IMR-90 (cell line): ENCODE measurements around the gene PARVB. TPM values are rescaled to one million over a fixed set of nuclear protein-coding genes. Genes with fewer than 3 reads are reported as not detected.

ENCODE experiments used
- ATAC-seq: fragments of 200-7000 bp; cut with Tn5 transposase; 2 replicates; pipeline ENCODE4 v1.9.1; 2020; ENCODE audit warnings: low read depth, mild to moderate bottlenecking, moderate library complexity
- BruUV-seq: library from RNA; stranded (reverse); fragments of 400-500 nt; replicated peaks from 2 replicates; lab custom pipeline; 2021; lab: Mats Ljungman, UMichigan
- CTCF ChIA-PET: fragments of 300-600 bp; formaldehyde crosslinking; extraction: SDS; loops from one replicate; lab custom pipeline; 2021; ENCODE audit warnings: antibody characterized with exemption; lab: Yijun Ruan, JAX
- POLR2A ChIA-PET: fragments of 300-600 bp; sonication (Branson Sonifier 250); formaldehyde crosslinking; loops from one replicate; lab custom pipeline; 2022; ENCODE audit warnings: antibody characterized with exemption; ENCODE audit not compliant: unreplicated experiment; lab: Charles Lee
- DNase-seq: peaks from one replicate; pipeline ENCODE4 v3.0.0; 2013
- H2AFZ ChIP-seq: replicated peaks from 2 replicates; pipeline ENCODE3; 2013; ENCODE audit warnings: low read length, mild to moderate bottlenecking; ENCODE audit not compliant: poor library complexity
- H2AK5ac ChIP-seq: 2 replicates; pipeline ENCODE4 v1.6.1; 2013; ENCODE audit warnings: low read depth, low read length, inconsistent platforms
- H2AK9ac ChIP-seq: replicated peaks from 2 replicates; pipeline ENCODE3; 2013; ENCODE audit warnings: mild to moderate bottlenecking, low read depth, low read length, moderate library complexity; ENCODE audit not compliant: poor library complexity
- H2BK120ac ChIP-seq: 2 replicates; pipeline ENCODE4 v1.6.1; 2013; ENCODE audit warnings: low read depth, low read length, inconsistent platforms
- H2BK15ac ChIP-seq: 3 replicates; pipeline ENCODE4 v1.6.1; 2013; ENCODE audit warnings: low read depth, low read length, inconsistent platforms
- H2BK20ac ChIP-seq: 2 replicates; pipeline ENCODE4 v1.6.1; 2013; ENCODE audit warnings: low read depth, mild to moderate bottlenecking, inconsistent platforms, low read length, moderate library complexity
- H2BK5ac ChIP-seq: 2 replicates; pipeline ENCODE4 v1.6.1; 2013; ENCODE audit warnings: mild to moderate bottlenecking, low read depth, low read length, inconsistent platforms; ENCODE audit not compliant: poor library complexity, severe bottlenecking
- H3K14ac ChIP-seq: replicated peaks from 2 replicates; pipeline ENCODE4 v1.6.1; 2013; ENCODE audit warnings: low read depth, low read length, inconsistent platforms
- H3K18ac ChIP-seq: 2 replicates; pipeline ENCODE4 v1.6.1; 2013; ENCODE audit warnings: low read depth, low read length, control low read depth
- H3K23ac ChIP-seq: 2 replicates; pipeline ENCODE4 v1.6.1; 2013; ENCODE audit warnings: low read depth, low read length, inconsistent platforms
- H3K27ac ChIP-seq: 2 replicates; pipeline ENCODE4 v1.5.1; 2013; ENCODE audit warnings: mild to moderate bottlenecking, control low read depth, low read length; ENCODE audit not compliant: insufficient read depth
- H3K27me3 ChIP-seq: 2 replicates; pipeline ENCODE4 v1.6.1; 2013; ENCODE audit warnings: low read length; ENCODE audit not compliant: control insufficient read depth, insufficient read depth
- H3K36me3 ChIP-seq: 2 replicates; pipeline ENCODE4 v1.6.1; 2013; ENCODE audit warnings: low read length, mixed read lengths; ENCODE audit not compliant: control insufficient read depth, insufficient read depth
- H3K4ac ChIP-seq: 2 replicates; pipeline ENCODE4 v1.6.1; 2013; ENCODE audit warnings: low read depth, low read length, inconsistent platforms
- H3K4me1 ChIP-seq: 2 replicates; pipeline ENCODE4 v1.6.1; 2013; ENCODE audit warnings: low read length, mixed read lengths; ENCODE audit not compliant: control insufficient read depth, insufficient read depth
- H3K4me2 ChIP-seq: 2 replicates; pipeline ENCODE4 v1.6.1; 2013; ENCODE audit warnings: low read depth, mild to moderate bottlenecking, control low read depth, low read length, moderate library complexity
- H3K4me3 ChIP-seq: 2 replicates; pipeline ENCODE4 v1.5.1; 2013; ENCODE audit warnings: low read depth, mild to moderate bottlenecking, control low read depth, low read length, moderate library complexity; ENCODE audit not compliant: insufficient read depth
- H3K56ac ChIP-seq: 2 replicates; pipeline ENCODE4 v1.6.1; 2013; ENCODE audit warnings: low read length, inconsistent platforms; ENCODE audit not compliant: insufficient read depth; ENCODE audit errors: extremely low read depth
- H3K79me1 ChIP-seq, 2 experiments: 2 replicates each; pipeline ENCODE4 v1.6.1; 2013; ENCODE audit warnings: low read length in 2 of 2, inconsistent platforms in 1 of 2, low read depth in 1 of 2
- H3K9ac ChIP-seq: 2 replicates; pipeline ENCODE4 v1.6.1; 2013; ENCODE audit warnings: low read depth, low read length, control low read depth
- H3K9me1 ChIP-seq: 2 replicates; pipeline ENCODE4 v1.6.1; 2013; ENCODE audit warnings: low read length, inconsistent platforms; ENCODE audit not compliant: insufficient read depth
- H3K9me3 ChIP-seq: 2 replicates; pipeline ENCODE4 v1.6.1; 2013; ENCODE audit warnings: low read length; ENCODE audit not compliant: control insufficient read depth, insufficient read depth
- H4K20me1 ChIP-seq: 2 replicates; pipeline ENCODE4 v1.6.1; 2013; ENCODE audit warnings: low read length, inconsistent platforms; ENCODE audit not compliant: insufficient read depth
- H4K5ac ChIP-seq: 2 replicates; pipeline ENCODE4 v1.6.1; 2013; ENCODE audit warnings: mild to moderate bottlenecking, low read depth, low read length, control low read depth
- H4K8ac ChIP-seq, 2 experiments: 2 replicates each; pipeline ENCODE4 v1.6.1; 2013; ENCODE audit warnings: low read depth in 2 of 2, low read length in 2 of 2, control low read depth in 1 of 2, inconsistent platforms in 1 of 2
- H4K91ac ChIP-seq: 2 replicates; pipeline ENCODE4 v1.6.1; 2013; ENCODE audit warnings: low read depth, low read length, inconsistent platforms; ENCODE audit not compliant: insufficient read depth
- BHLHE40 ChIP-seq: fragments of 150-350 bp; IDR thresholded peaks from 2 replicates; pipeline ENCODE4 v1.6.1; 2016; ENCODE audit warnings: mild to moderate bottlenecking, low read depth, low read length
- CEBPB ChIP-seq: IDR thresholded peaks from 2 replicates; pipeline ENCODE4 v1.6.1; 2012; ENCODE audit warnings: low read depth, low read length, improper control_type of control experiment
- CHD1 ChIP-seq: IDR thresholded peaks from 2 replicates; pipeline ENCODE4 v1.6.1; 2012; ENCODE audit warnings: low read depth, low read length, improper control_type of control experiment
- MAFK ChIP-seq: IDR thresholded peaks from 2 replicates; pipeline ENCODE4 v1.6.1; 2012; ENCODE audit warnings: low read depth, low read length, improper control_type of control experiment
- MXI1 ChIP-seq: IDR thresholded peaks from 2 replicates; pipeline ENCODE4 v1.6.1; 2012; ENCODE audit warnings: low read depth, mild to moderate bottlenecking, low read length, moderate library complexity, borderline replicate concordance
- NFE2L2 ChIP-seq: fragments of 150-350 bp; IDR thresholded peaks from 2 replicates; pipeline ENCODE4 v1.6.1; 2016; ENCODE audit warnings: low read depth, mild to moderate bottlenecking, low read length
- RAD21 ChIP-seq: IDR thresholded peaks from 2 replicates; pipeline ENCODE4 v1.6.1; 2012; ENCODE audit warnings: low read length, improper control_type of control experiment
- RCOR1 ChIP-seq: IDR thresholded peaks from 2 replicates; pipeline ENCODE4 v1.6.1; 2012; ENCODE audit warnings: mild to moderate bottlenecking, low read length, improper control_type of control experiment; ENCODE audit not compliant: insufficient replicate concordance
- SMC3 ChIP-seq: fragments of 150-350 bp; IDR thresholded peaks from 2 replicates; pipeline ENCODE4 v1.6.1; 2016; ENCODE audit warnings: low read depth, mild to moderate bottlenecking, antibody characterized with exemption, low read length, moderate library complexity
- WGBS, 2 experiments: methylation state at CpG; one replicate each; pipeline versions ENCODE4 v1.1.5 to v1.1.7; 2013; ENCODE audit warnings: missing lambda C conversion rate in 2 of 2; ENCODE audit not compliant: insufficient read length in 1 of 2; ENCODE audit errors: extremely low coverage in 2 of 2; 5-methylcytosine and 5-hydroxymethylcytosine counted together
- dilution Hi-C: fragments of 300-500 bp; cut with HindIII; formaldehyde crosslinking; loops from one replicate; pipeline ENCODE4 v1.14.3; 2018; ENCODE audit warnings: low sequenced_read_pairs; ENCODE audit not compliant: unreplicated experiment
- in situ Hi-C: fragments of 300-500 bp; cut with MboI; formaldehyde crosslinking; loops from 3 replicates; pipeline ENCODE4 v1.14.3; 2019; ENCODE audit warnings: low sequenced_read_pairs, inconsistent platforms, mixed read lengths
- intact Hi-C: fragments of 100-400 bp; cut with micrococcal nuclease; formaldehyde crosslinking; loops from 2 replicates; pipeline ENCODE4 v1.10.0; 2022
- polyA plus RNA-seq, 3 experiments: library from polyadenylated mRNA; depleted of rRNA; stranded (reverse); fragments of >200 nt; gene quantifications; 2 replicates each; pipeline ENCODE4 v1.2.3, GENCODE V29; 2012; ENCODE audit warnings: low replicate concordance in 1 of 3
- total RNA-seq: library from RNA; depleted of rRNA; stranded (reverse); fragments of >200 nt; gene quantifications from 2 replicates; pipeline ENCODE4 v1.2.3, GENCODE V29; 2012
- TF ChIP-seq, protein P1 (sequence below): fragments of 150-350 bp; IDR thresholded peaks from 2 replicates; pipeline ENCODE4 v1.6.1; 2016; ENCODE audit warnings: low read depth, mild to moderate bottlenecking, low read length, moderate library complexity, borderline replicate concordance
- TF ChIP-seq, protein P2 (sequence below): conservative IDR thresholded peaks from 2 replicates; pipeline ENCODE4 v1.5.1; 2012; ENCODE audit warnings: mild to moderate bottlenecking, low read depth, low read length, improper control_type of control experiment

The PARVB gene
- total and polyA plus RNA-seq, 2 of the 4 experiments (the other 2 are of a cell fraction) = 44.3 to 53.9 TPM

DNA sequence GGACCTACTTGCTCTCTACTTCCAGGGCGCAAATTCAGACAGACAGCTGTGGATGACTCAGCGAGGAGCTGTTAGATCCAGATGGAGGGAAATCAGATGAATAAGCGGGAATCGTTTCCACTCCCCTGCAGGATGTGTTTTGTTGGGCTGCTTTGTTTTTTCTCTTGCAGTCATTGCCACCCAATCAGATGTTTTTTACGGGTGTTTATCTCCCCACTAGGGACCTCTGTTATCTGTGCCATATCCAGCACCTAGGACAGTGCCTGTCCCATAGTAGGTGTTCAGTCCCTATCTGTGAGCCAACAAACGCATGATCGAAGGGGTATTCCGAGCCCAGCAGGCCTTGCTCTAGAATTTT is 105.5 kb downstream of the PARVB start:
- H3K4ac ChIP-seq = no peak overlapping the region
- no peak overlapping the region for H3K18ac ChIP-seq
- TF ChIP-seq RCOR1 (no peak), RAD21 (no peak), BHLHE40 (no peak), NFE2L2 (no peak), MAFK (no peak), MXI1 (no peak), CHD1 (no peak), CEBPB (no peak), SMC3 (no peak)
- TF ChIP-seq, protein P1, sequence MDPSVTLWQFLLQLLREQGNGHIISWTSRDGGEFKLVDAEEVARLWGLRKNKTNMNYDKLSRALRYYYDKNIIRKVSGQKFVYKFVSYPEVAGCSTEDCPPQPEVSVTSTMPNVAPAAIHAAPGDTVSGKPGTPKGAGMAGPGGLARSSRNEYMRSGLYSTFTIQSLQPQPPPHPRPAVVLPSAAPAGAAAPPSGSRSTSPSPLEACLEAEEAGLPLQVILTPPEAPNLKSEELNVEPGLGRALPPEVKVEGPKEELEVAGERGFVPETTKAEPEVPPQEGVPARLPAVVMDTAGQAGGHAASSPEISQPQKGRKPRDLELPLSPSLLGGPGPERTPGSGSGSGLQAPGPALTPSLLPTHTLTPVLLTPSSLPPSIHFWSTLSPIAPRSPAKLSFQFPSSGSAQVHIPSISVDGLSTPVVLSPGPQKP = no peak
- TF ChIP-seq, protein P2, sequence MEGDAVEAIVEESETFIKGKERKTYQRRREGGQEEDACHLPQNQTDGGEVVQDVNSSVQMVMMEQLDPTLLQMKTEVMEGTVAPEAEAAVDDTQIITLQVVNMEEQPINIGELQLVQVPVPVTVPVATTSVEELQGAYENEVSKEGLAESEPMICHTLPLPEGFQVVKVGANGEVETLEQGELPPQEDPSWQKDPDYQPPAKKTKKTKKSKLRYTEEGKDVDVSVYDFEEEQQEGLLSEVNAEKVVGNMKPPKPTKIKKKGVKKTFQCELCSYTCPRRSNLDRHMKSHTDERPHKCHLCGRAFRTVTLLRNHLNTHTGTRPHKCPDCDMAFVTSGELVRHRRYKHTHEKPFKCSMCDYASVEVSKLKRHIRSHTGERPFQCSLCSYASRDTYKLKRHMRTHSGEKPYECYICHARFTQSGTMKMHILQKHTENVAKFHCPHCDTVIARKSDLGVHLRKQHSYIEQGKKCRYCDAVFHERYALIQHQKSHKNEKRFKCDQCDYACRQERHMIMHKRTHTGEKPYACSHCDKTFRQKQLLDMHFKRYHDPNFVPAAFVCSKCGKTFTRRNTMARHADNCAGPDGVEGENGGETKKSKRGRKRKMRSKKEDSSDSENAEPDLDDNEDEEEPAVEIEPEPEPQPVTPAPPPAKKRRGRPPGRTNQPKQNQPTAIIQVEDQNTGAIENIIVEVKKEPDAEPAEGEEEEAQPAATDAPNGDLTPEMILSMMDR = no peak
- no peak overlapping the region for H2AK9ac ChIP-seq
- H2AFZ ChIP-seq = no peak overlapping the region
- peaks cover 12% of the 10 kb centered on the region for H3K9me3 ChIP-seq
- DNase-seq = peak; percentile 56
- WGBS, 2 experiments = 17% methylated on average over 1 of the region's 8 CpGs; no CpG with 5 or more reads in 1 of the 2 experiments
- dilution Hi-C loops = no loop called here
- intact Hi-C loops = no loop called here
- H3K4me1 ChIP-seq = no peaks in the 10 kb centered on the region
- H3K23ac ChIP-seq = no peak overlapping the region
- H3K36me3 ChIP-seq = peaks cover 8% of the 10 kb centered on the region; the same call in 1 of the 2 replicates
- CTCF ChIA-PET = no interaction called here
- no peak overlapping the region for H3K4me2 ChIP-seq
- H4K5ac ChIP-seq = no peak overlapping the region
- no peak overlapping the region for H2BK15ac ChIP-seq
- H3K79me1 ChIP-seq = no peaks in the 10 kb centered on the region
- no peaks in the 10 kb centered on the region; the same call in 1 of the 2 replicates for H4K20me1 ChIP-seq
- BruUV-seq = no TSS peak
- ATAC-seq = no peak
- in situ Hi-C loops = no loop called here
- 0 out of 2 replicates have a peak, but pooled peaks cover 6% of the 10 kb centered on the region for H3K9me1 ChIP-seq
- no peak overlapping the region for H3K27ac ChIP-seq
- no peak overlapping the region for H3K4me3 ChIP-seq
- no peak overlapping the region for H2BK5ac ChIP-seq
- H3K56ac ChIP-seq = no peak overlapping the region
- no peaks in the 10 kb centered on the region for H3K27me3 ChIP-seq
- no peak overlapping the region for H4K8ac ChIP-seq
- no peak overlapping the region for H4K91ac ChIP-seq
- no peak overlapping the region for H2BK20ac ChIP-seq
- no peak overlapping the region for H2AK5ac ChIP-seq
- no peak overlapping the region for H3K14ac ChIP-seq
- POLR2A ChIA-PET = no interaction called here
- no peak overlapping the region for H2BK120ac ChIP-seq
- H3K9ac ChIP-seq = no peak overlapping the region
